Measurements from ENCODE around the gene RECQL5.

Gene RECQL5

DNA sequence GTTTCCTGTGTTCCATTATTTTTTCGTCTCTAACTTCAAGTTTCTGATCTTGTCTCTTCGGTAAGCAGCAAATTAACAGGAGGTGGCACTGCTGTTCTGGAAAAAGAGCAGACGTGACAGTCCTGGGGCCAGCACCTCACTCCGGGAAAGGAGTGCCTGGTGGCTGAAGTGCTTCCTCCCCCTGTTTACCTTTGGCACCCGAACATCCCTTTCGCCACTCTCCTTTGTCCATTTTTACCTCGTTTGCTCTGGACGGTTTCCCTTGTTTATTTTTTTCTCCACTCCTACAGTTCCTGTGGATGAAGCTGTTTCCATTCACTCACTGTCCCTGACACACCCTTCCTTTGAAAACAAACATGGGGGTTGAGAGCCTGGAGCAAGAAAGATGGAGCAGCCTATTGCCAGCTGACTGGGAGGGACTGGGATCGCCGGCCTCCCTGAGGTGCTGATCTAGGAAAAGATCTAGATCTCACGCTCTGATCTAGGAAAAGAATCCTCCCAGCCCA lies 12.8 kb upstream of the RECQL5 start:
- Histone ChIP-seq H3K4me3 (ENCODE audit: low read depth in 1 of 2, low read length in 2 of 2) (no peak overlapping the region), H3K27me3 (ENCODE audit: insufficient read depth, low read length, poor library complexity) (no peaks in the 10 kb centered on the region), H3K79me2 (ENCODE audit: insufficient read depth, low read length) (peaks cover 79% of the 10 kb centered on the region), H3K9me3 (ENCODE audit: insufficient read depth, low read length, severe bottlenecking) (no peaks in the 10 kb centered on the region), H2AFZ (ENCODE audit: low read depth, low read length) (no peak overlapping the region), H3K27ac (ENCODE audit: low read length) (no peak overlapping the region), H3K9ac (ENCODE audit: low read depth, low read length) (no peak overlapping the region), H3K4me2 (ENCODE audit: insufficient read depth, low read length) (no peak overlapping the region), H3K4me1 (ENCODE audit: insufficient read depth, low read length) (no peaks in the 10 kb centered on the region), H4K20me1 (ENCODE audit: insufficient read depth, low read length) (peaks cover 23% of the 10 kb centered on the region; the same call in 1 of the 2 replicates), H3K36me3 (ENCODE audit: insufficient read depth, low read length) (peaks cover 63% of the 10 kb centered on the region)
- TF ChIP-seq EZH2 (IDR thresholded peaks at IDR 0.05; ENCODE audit: borderline replicate concordance, low read depth, low read length, severe bottlenecking) = no peak
- TF ChIP-seq, protein P1, sequence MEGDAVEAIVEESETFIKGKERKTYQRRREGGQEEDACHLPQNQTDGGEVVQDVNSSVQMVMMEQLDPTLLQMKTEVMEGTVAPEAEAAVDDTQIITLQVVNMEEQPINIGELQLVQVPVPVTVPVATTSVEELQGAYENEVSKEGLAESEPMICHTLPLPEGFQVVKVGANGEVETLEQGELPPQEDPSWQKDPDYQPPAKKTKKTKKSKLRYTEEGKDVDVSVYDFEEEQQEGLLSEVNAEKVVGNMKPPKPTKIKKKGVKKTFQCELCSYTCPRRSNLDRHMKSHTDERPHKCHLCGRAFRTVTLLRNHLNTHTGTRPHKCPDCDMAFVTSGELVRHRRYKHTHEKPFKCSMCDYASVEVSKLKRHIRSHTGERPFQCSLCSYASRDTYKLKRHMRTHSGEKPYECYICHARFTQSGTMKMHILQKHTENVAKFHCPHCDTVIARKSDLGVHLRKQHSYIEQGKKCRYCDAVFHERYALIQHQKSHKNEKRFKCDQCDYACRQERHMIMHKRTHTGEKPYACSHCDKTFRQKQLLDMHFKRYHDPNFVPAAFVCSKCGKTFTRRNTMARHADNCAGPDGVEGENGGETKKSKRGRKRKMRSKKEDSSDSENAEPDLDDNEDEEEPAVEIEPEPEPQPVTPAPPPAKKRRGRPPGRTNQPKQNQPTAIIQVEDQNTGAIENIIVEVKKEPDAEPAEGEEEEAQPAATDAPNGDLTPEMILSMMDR (IDR thresholded peaks at IDR 0.05; ENCODE audit: borderline replicate concordance, extremely low read depth, low read length, poor library complexity, severe bottlenecking) = no peak
- no peak for DNase-seq
- ATAC-seq (ENCODE audit: insufficient read depth, low read depth) = no peak

DNA sequence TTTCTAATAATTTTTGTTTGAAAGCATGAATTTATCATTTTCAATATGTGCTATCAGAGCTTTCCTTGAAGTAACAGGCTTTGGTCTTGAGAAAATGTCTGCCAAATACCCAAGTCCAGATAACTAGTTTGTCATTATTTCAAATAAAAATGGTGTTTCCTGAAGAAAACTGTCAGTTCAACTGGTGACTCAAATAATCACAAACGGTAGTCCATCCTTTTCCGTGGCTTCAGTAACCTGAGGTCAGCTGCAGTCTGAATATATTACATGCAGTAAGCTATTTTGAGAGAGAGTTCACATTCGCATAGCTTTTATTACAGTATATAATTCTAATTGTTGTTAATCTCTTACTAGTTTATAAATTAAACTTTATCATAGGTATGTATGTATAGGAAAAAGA lies 9.5 kb upstream of the RECQL5 start:
- H3K4me2 ChIP-seq (ENCODE audit: insufficient read depth, low read length) = no peak overlapping the region
- DNase-seq (no peak), ATAC-seq (ENCODE audit: insufficient read depth, low read depth) (no peak)
- H3K9me3 ChIP-seq (ENCODE audit: insufficient read depth, low read length, severe bottlenecking) = no peaks in the 10 kb centered on the region
- TF ChIP-seq, protein P1 (IDR thresholded peaks at IDR 0.05; ENCODE audit: borderline replicate concordance, extremely low read depth, low read length, poor library complexity, severe bottlenecking) = no peak
- no peak for TF ChIP-seq EZH2 (IDR thresholded peaks at IDR 0.05; ENCODE audit: borderline replicate concordance, low read depth, low read length, severe bottlenecking)
- peaks cover 12% of the 10 kb centered on the region; the same call in 1 of the 2 replicates for H4K20me1 ChIP-seq (ENCODE audit: insufficient read depth, low read length)
- H3K4me1 ChIP-seq (ENCODE audit: insufficient read depth, low read length) = no peaks in the 10 kb centered on the region
- no peak overlapping the region for H3K9ac ChIP-seq (ENCODE audit: low read depth, low read length)
- no peak overlapping the region for H3K4me3 ChIP-seq (ENCODE audit: low read depth in 1 of 2, low read length in 2 of 2)
- H3K27ac ChIP-seq (ENCODE audit: low read length) = no peak overlapping the region
- H3K27me3 ChIP-seq (ENCODE audit: insufficient read depth, low read length, poor library complexity) = no peaks in the 10 kb centered on the region
- H2AFZ ChIP-seq (ENCODE audit: low read depth, low read length) = no peak overlapping the region
- H3K79me2 ChIP-seq (ENCODE audit: insufficient read depth, low read length) = peaks cover 64% of the 10 kb centered on the region
- peaks cover 73% of the 10 kb centered on the region for H3K36me3 ChIP-seq (ENCODE audit: insufficient read depth, low read length)

DNA sequence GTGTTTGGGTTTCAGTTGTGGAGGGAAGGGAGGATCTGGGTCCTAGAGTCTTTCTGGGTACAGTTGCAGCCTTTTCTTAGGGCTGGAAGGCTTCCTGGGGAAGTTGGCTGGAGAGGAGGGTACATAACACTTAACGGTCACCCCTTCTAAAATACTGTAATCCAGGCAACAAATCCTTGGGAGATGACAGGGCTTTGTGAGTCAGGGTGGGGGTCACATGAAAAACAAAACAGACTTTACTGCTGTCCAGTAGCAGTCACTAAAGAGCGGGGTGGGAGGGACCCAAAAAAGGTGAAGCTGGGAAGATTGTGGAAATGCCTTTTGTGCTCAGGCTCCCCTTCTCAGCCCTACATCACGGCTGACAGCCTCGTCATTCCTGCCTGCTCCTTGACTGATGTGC lies 6.5 kb upstream of the RECQL5 start:
- no peak for TF ChIP-seq EZH2 (IDR thresholded peaks at IDR 0.05; ENCODE audit: borderline replicate concordance, low read depth, low read length, severe bottlenecking)
- TF ChIP-seq, protein P1 (IDR thresholded peaks at IDR 0.05; ENCODE audit: borderline replicate concordance, extremely low read depth, low read length, poor library complexity, severe bottlenecking) = no peak
- peaks cover 78% of the 10 kb centered on the region for H3K36me3 ChIP-seq (ENCODE audit: insufficient read depth, low read length)

More for the DNA sequence above, 6.5 kb upstream of the RECQL5 start:
- Histone ChIP-seq H3K9ac (ENCODE audit: low read depth, low read length) (no peak overlapping the region), H2AFZ (ENCODE audit: low read depth, low read length) (no peak overlapping the region), H3K79me2 (ENCODE audit: insufficient read depth, low read length) (peaks cover 69% of the 10 kb centered on the region), H4K20me1 (ENCODE audit: insufficient read depth, low read length) (peaks cover 12% of the 10 kb centered on the region; the same call in 1 of the 2 replicates), H3K9me3 (ENCODE audit: insufficient read depth, low read length, severe bottlenecking) (no peaks in the 10 kb centered on the region), H3K4me1 (ENCODE audit: insufficient read depth, low read length) (peaks cover 19% of the 10 kb centered on the region), H3K4me3 (ENCODE audit: low read depth in 1 of 2, low read length in 2 of 2) (no peak overlapping the region), H3K27ac (ENCODE audit: low read length) (no peak overlapping the region), H3K4me2 (ENCODE audit: insufficient read depth, low read length) (no peak overlapping the region), H3K27me3 (ENCODE audit: insufficient read depth, low read length, poor library complexity) (no peaks in the 10 kb centered on the region)
- ATAC-seq (ENCODE audit: insufficient read depth, low read depth) (no peak), DNase-seq (no peak)
